Fibroblast of the aortic adventitia (primary cell): ENCODE measurements around the gene OR2AG1. TPM values are rescaled to one million over a fixed set of nuclear protein-coding genes. Genes with fewer than 3 reads are reported as not detected.

Experiments
- total RNA-seq: library from RNA; depleted of rRNA; stranded (reverse); fragments of >200 nt; gene quantifications from 2 replicates; pipeline ENCODE4 v1.2.3, GENCODE V29; 2012; ENCODE audit warnings: low replicate concordance

OR2AG1 gene
- total RNA-seq, 1 donor = not detected

Other genes starting within 250 kb of the OR2AG1 start
- 8.2 and 10.2 TPM in 2 replicates for gene RRP8, start 179.4 kb upstream of the OR2AG1 start, total RNA-seq
- 115 and 145 TPM in 2 replicates for gene ILK, start 179.2 kb upstream of the OR2AG1 start, total RNA-seq
- gene TAF10, start 170.8 kb upstream of the OR2AG1 start, total RNA-seq = 46.3 and 101 TPM in 2 replicates
- 49.3 and 60.2 TPM in 2 replicates for gene TPP1, start 163.6 kb upstream of the OR2AG1 start, total RNA-seq
- 5.2 and 19.0 TPM in 2 replicates for gene DCHS1, start 127.2 kb upstream of the OR2AG1 start, total RNA-seq
- gene MRPL17, start 99.7 kb upstream of the OR2AG1 start, total RNA-seq = 26.6 and 49.1 TPM in 2 replicates
- 0.09 and 0.33 TPM in 2 replicates for gene OR2AG2, start 11.0 kb upstream of the OR2AG1 start, total RNA-seq
- 0.27 and 0.33 TPM in 2 replicates for gene OR6A2, start 16.7 kb downstream of the OR2AG1 start, total RNA-seq
- not detected in 2 replicates for gene OR10A5, start 62.7 kb downstream of the OR2AG1 start, total RNA-seq
- gene OR10A2, start 80.0 kb downstream of the OR2AG1 start, total RNA-seq = not detected in 2 replicates
- not detected in 2 replicates for gene OR10A4, start 93.6 kb downstream of the OR2AG1 start, total RNA-seq
- gene OR2D2, start 109.5 kb downstream of the OR2AG1 start, total RNA-seq = 0.09 TPM in 1 of 2 replicates, not detected in the other
- gene OR2D3, start 138.0 kb downstream of the OR2AG1 start, total RNA-seq = not detected in 2 replicates
- gene ZNF215, start 143.4 kb downstream of the OR2AG1 start, total RNA-seq = 1.2 and 3.5 TPM in 2 replicates
- 2.9 and 5.2 TPM in 2 replicates for gene ZNF214, start 237.3 kb downstream of the OR2AG1 start, total RNA-seq
- 0.18 TPM in 1 of 2 replicates, not detected in the other for gene NLRP14, start 237.5 kb downstream of the OR2AG1 start, total RNA-seq